ENCODE data around the gene AGAP2. TPM values are rescaled to one million over a fixed set of nuclear protein-coding genes. Genes with fewer than 3 reads are reported as not detected.
"Not testable (repeated sequence)": the region's sequence is repeated elsewhere in the genome, so short reads cannot be mapped to it uniquely, and the experiment has no call there.

AGAP2 gene
- total RNA-seq, 1 donor from 2014 or later, result 9.8 TPM

DNA sequence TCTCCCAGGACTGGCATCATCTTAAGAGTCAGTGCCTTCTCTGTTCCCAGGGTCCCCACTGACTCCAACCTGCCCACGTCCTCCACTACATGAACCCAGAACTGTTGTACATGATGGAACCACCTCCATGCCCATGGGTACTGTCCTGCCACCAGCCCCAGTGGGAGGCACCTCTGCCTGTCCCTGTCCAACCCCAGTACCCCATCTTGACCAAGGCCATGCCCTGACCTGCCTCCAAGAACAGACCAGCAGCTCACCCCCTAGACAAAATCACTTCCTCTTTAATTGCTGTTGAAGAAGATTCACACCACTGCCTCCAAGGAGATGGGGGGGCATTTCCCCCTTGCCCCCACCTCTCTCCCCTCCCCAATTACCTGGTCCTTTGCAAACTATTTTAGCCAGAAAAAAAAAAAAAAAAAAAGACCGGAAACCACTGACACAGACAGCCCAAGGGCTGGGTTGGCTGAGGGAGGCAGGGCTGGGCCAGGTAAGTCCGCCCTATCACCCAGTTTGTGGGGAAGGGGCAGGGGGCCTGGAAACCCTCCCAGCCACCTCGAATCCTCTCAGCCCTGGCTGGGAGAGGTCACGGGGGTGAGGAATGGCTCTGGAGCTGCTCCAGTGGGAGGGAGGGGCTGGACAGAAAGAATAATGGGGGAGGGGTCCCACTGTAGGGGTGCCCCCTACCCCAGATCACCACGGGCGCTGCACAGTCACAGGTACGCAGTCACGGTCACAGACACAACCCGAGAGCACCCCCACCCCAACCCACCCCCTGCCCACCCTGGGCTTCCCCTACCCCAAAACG lies 13.4 kb downstream of the AGAP2 start:
- no peak for DNase-seq (ENCODE audit: low read depth)

DNA sequence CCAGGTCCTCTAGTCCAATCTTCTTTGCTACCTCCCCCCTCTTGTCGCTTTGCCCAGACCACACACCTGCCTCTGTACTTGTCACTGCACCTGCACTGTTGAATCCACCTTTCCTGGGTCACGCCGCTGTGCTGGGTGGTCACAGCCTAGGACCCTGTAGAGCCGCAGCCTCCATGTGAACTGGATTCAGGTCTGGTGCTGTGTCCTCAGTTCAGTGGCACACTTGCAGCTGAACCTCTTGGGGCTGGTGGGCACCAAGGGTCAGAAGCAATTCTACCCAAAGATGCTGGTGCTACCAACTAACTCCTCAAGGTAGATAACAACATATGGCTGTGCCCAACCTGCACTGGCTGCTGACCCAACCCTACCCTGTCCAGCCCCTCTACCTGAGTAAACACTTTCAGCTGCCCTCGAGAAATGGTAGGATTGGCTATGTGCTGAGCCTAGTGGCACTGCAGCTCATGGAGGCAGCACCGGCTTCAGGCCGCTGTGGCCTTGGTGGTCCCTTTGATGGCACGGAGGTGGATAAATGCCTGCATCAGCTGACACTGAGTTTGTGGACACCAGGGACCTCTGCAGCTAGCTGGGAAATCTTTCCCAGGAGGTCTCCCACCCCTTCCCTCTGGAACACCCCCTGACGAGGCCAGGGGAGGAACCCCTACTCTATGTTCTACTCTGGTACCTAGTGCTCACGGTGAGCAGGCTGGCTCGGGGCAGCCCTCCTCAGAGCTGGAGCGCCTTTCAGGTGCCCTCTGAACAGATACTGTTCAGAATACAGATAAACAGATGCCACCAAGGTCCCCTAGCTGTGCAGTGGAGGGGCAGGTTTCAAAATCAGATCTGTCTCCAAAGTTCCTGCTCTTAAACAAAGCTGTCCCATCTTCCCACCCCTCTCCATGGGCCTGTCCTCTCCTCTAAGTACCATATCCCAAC lies 14.3 kb downstream of the AGAP2 start:
- no peak for DNase-seq (ENCODE audit: low read depth)

GRCh38 chr12:57723630-57723962 lies 14.9 kb downstream of the AGAP2 start:
- no peak for DNase-seq (ENCODE audit: low read depth)

GRCh38 chr12:57722716-57723629 lies 15.6 kb downstream of the AGAP2 start:
- DNase-seq (ENCODE audit: low read depth), result no peak

DNA sequence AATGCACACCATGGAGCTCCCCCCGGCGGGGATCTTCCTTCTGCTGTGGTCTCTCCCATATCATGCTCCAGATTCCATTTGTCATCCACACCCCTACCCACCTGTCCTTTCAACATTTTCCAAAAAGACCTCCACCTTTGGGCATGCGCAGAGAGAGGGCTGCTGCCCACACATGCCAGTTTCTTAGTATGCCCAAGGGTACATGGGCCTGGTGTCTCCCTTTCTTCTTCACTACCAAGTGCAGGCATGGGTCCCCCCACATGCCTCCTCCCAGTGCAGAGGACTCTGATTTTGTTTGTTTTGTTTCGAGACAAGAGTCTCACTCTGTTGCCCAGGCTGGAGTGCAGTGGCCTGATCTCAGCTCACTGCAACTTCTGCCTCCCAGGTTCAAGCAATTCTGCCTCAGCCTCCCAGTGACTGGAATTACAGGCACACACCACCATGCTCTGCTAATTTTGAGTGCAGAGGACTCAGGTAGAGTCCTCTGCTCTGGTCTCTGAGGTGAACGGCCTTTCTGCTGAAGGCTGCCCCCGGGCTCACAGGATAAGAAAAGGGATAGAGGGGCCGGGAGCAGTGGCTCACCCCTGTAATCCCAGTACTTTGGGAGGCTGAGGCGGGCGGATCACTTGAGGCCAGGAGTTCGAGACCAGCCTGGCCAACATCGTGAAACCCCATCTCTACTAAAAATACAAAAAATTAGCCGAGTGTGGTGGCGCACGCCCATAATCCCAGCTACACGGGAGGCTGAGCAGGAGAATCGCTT lies 16.5 kb downstream of the AGAP2 start:
- not testable (repeated sequence) for DNase-seq (ENCODE audit: low read depth)

- DNase-seq (ENCODE audit: low read depth), result no peak
Observed at GRCh38 chr12:57720606-57721595, 17.6 kb downstream of the AGAP2 start.

- DNase-seq (ENCODE audit: low read depth), result no peak
Observed at GRCh38 chr12:57719777-57720605, 18.6 kb downstream of the AGAP2 start.

DNA sequence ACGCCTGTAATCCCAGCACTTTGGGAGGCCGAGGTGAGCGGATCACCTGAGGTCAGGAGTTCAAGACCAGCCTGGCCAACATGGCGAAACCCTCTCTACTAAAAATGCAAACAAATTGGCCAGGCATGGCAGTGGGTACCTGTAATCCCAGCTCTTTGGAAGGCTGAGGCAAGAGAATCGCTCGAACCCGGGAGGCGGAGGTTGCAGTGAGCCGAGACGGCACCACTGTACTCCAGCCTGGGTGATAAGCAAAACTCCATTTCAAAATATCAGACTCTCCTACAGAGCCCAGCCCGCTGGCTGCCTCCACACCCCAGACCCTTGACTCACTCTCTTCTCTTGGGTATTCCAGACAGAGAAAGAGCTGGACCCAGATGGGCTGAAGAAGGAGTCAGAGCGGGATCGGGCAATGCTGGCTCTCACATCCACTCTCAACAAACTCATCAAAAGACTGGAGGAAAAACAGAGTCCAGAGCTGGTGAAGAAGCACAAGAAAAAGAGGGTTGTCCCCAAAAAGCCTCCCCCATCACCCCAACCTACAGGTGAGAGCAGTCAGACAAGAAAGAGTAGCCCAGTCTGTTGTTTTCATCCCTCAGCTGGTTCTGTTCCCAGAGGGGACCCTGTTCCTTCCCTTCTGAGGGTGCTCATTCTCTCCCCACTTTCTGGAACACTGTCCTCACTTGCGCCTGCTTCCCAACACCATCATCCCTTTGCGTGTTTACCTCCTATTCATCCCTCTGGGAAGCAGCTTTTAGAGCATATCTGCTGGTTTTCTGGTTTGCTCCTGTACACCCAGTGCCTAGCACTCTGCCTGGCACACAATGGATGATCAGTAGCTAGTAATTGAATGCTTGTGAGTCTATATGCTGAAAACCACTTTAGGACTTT lies 19.7 kb downstream of the AGAP2 start:
- no peak for DNase-seq (ENCODE audit: low read depth)

- no peak for DNase-seq (ENCODE audit: low read depth)
Observed at GRCh38 chr12:57717846-57718640, 20.5 kb downstream of the AGAP2 start.

- no peak for DNase-seq (ENCODE audit: low read depth)
Observed at GRCh38 chr12:57717131-57717530, 21.4 kb downstream of the AGAP2 start.

DNA sequence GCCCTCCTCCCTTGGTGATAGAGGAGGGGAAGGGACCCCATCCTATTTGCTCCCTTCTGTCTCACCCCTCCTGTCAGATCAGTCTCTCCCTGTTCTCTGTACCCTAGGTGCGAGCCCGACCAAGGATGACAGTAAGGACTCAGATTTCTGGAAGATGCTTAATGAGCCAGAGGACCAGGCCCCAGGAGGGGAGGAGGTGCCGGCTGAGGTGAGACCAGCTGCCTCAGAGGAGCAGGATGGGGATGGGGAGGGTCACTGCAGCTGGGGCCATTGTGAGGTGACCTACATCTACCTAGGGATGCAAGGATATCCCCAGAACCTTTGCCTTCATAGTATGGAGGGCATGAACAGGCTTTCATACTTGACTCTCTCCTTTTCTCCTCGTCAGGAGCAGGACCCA lies 22.2 kb downstream of the AGAP2 start:
- DNase-seq (ENCODE audit: low read depth), result no peak

DNA sequence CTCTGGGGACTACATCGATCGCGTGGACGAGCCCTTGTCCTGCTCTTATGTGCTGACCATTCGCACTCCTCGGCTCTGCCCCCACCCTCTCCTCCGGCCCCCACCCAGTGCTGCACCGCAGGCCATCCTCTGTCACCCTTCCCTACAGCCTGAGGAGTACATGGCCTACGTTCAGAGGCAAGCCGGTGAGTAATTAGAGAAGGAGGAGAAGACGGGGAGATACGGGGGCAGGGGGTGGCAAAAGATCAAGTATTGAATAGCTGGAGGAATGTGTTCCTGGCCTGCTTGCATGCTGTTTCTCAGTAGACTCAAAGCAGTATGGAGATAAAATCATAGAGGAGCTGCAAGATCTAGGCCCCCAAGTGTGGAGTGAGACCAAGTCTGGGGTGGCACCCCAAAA lies 22.8 kb downstream of the AGAP2 start:
- DNase-seq (ENCODE audit: low read depth), result no peak

DNA sequence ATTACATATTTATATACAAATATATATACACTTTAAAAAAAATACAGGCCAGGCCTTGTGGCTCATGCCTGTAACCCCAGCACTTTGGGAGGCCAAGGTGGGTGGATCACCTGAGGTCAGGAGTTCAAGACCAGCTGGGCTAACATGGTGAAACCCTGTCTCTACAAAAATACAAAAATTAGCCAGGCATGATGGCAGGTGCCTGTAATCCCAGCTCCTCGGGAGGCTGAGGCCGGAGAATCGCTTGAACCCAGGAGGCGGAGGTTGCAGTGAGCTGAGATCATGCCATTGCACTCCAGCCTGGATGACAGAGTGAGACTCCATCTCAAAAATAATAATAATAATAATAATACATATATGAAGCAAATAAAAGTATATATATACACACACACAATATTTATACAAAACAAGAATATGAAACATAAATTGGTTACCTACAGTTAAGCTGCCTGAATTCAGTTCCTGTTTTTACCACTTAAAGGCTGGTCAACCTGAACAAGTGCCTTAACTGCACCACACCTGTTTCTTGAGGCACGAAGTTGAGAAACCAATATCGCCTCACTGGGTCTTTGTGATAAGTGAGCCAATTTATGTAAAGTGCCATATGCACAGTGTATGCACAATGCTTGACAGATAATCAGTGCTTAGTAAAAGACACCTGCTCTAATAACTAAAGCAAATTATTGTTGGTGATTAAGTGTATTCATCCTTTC lies 23.4 kb downstream of the AGAP2 start:
- DNase-seq (ENCODE audit: low read depth), result not testable (repeated sequence)

DNA sequence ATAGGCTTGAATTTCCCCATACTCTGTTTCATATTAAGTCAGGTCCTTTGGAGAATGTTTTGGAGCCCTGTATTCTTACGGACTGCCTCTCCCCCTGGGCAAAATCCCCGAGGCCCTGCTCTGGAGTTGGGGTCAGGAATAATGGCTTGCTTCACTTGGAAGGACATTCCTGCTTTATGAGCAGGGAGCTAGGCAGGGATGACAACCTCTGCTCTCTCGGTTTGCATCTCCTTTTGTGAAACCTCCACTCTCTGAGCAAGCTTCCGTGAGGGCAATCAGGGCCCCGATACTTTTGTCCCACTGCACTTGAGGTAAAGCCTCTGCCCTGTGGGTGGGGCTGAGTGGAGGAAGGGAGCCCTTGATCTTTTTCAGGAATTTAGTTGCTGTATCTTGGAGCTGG lies 25.3 kb downstream of the AGAP2 start:
- no peak for DNase-seq (ENCODE audit: low read depth)

- no peak for DNase-seq (ENCODE audit: low read depth)
Observed at GRCh38 chr12:57712701-57713100, 25.8 kb downstream of the AGAP2 start.

DNA sequence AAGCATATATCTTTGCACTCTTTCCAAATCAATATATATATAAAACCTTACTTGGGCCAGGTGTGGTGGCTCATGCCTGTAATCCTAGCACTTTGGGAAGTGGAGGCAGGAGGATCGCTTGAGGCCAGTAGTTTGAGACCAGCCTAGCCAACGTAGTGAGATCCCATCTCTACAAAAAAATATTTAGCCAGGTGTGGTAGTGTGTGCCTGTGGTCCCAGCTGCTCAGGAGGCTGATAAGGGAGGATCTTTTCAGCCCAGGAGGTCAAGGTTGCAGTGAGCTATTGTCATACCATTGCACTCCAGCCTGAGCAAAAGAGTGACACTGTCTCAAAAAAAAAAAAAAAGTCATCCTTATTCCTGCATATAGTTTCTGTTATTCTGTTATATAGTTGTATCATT lies 30.2 kb downstream of the AGAP2 start:
- no peak for DNase-seq (ENCODE audit: low read depth)

Data from myocyte (in vitro differentiated cells).